ENCODE measurements around the gene COPG1. TPM values are rescaled to one million over a fixed set of nuclear protein-coding genes. Genes with fewer than 3 reads are reported as not detected.

Gene COPG1
- total RNA-seq, 4 donors from 2014 or later, result 77.1 to 95.3 (median 88.6) TPM

- peaks cover 15% of the 10 kb centered on the region for H3K36me3 ChIP-seq
- DNase-seq (ENCODE audit: low spot score in 2 of 2), result no peak
- no peaks in the 10 kb centered on the region for H3K9me3 ChIP-seq
- H3K27me3 ChIP-seq, result no peaks in the 10 kb centered on the region
- WGBS, result 80% methylated on average over 2 of the region's 2 CpGs
- TF ChIP-seq EP300 (IDR thresholded peaks at IDR 0.05), result no peak
- no peak for TF ChIP-seq CTCF (IDR thresholded peaks at IDR 0.05)
- TF ChIP-seq POLR2AphosphoS5 (IDR thresholded peaks at IDR 0.05), result no peak
- no peak for TF ChIP-seq POLR2A (IDR thresholded peaks at IDR 0.05)
- no peak overlapping the region for H3K27ac ChIP-seq
- no peaks in the 10 kb centered on the region for H3K4me1 ChIP-seq
- H3K4me3 ChIP-seq, result no peak overlapping the region
These were observed 36.7 kb downstream of the COPG1 start for GRCh38 chr3:129286081-129286480.

- Histone ChIP-seq H3K4me3 (no peak overlapping the region), H3K36me3 (peaks cover 38% of the 10 kb centered on the region), H3K4me1 (no peaks in the 10 kb centered on the region), H3K27ac (no peak overlapping the region), H3K27me3 (no peaks in the 10 kb centered on the region), H3K9me3 (no peaks in the 10 kb centered on the region)
- peak in 1 of 2 donors; percentile 40 for DNase-seq (ENCODE audit: low spot score in 2 of 2)
- TF ChIP-seq CTCF (IDR thresholded peaks at IDR 0.05) (no peak), POLR2A (IDR thresholded peaks at IDR 0.05) (no peak), POLR2AphosphoS5 (IDR thresholded peaks at IDR 0.05) (no peak), EP300 (IDR thresholded peaks at IDR 0.05) (no peak)
- 79% methylated on average over 3 of the region's 3 CpGs for WGBS
These were observed 39.0 kb downstream of the COPG1 start for GRCh38 chr3:129288446-129288845.

GRCh38 chr3:129289201-129289921 is 40.0 kb downstream of the COPG1 start:
- no peaks in the 10 kb centered on the region for H3K4me1 ChIP-seq
- WGBS, result 68% methylated on average over 6 of the region's 6 CpGs
- H3K9me3 ChIP-seq, result no peaks in the 10 kb centered on the region
- H3K27me3 ChIP-seq, result no peaks in the 10 kb centered on the region
- H3K27ac ChIP-seq, result no peak overlapping the region
- H3K36me3 ChIP-seq, result peaks cover 46% of the 10 kb centered on the region
- TF ChIP-seq POLR2AphosphoS5 (IDR thresholded peaks at IDR 0.05), result no peak
- no peak for TF ChIP-seq POLR2A (IDR thresholded peaks at IDR 0.05)
- TF ChIP-seq CTCF (IDR thresholded peaks at IDR 0.05), result no peak
- no peak for TF ChIP-seq EP300 (IDR thresholded peaks at IDR 0.05)
- peak in 1 of 2 donors; percentile 22 for DNase-seq (ENCODE audit: low spot score in 2 of 2)
- no peak overlapping the region for H3K4me3 ChIP-seq

GRCh38 chr3:129291236-129291886 is 42.0 kb downstream of the COPG1 start:
- H3K9me3 ChIP-seq, result no peaks in the 10 kb centered on the region
- peaks cover 61% of the 10 kb centered on the region for H3K36me3 ChIP-seq
- DNase-seq (ENCODE audit: low spot score in 2 of 2), result peak in 1 of 2 donors; percentile 25
- 38% methylated on average over 4 of the region's 4 CpGs for WGBS
- no peak for TF ChIP-seq POLR2A (IDR thresholded peaks at IDR 0.05)
- no peak for TF ChIP-seq EP300 (IDR thresholded peaks at IDR 0.05)
- TF ChIP-seq CTCF (IDR thresholded peaks at IDR 0.05), result no peak
- TF ChIP-seq POLR2AphosphoS5 (IDR thresholded peaks at IDR 0.05), result no peak
- H3K27me3 ChIP-seq, result no peaks in the 10 kb centered on the region
- no peaks in the 10 kb centered on the region for H3K4me1 ChIP-seq
- H3K27ac ChIP-seq, result no peak overlapping the region
- no peak overlapping the region for H3K4me3 ChIP-seq

GRCh38 chr3:129295286-129295685 is 45.9 kb downstream of the COPG1 start:
- Histone ChIP-seq H3K36me3 (peaks cover 88% of the 10 kb centered on the region), H3K4me1 (no peaks in the 10 kb centered on the region), H3K9me3 (no peaks in the 10 kb centered on the region), H3K27ac (no peak overlapping the region), H3K4me3 (no peak overlapping the region), H3K27me3 (no peaks in the 10 kb centered on the region)
- 91% methylated on average over 5 of the region's 5 CpGs for WGBS
- DNase-seq (ENCODE audit: low spot score in 2 of 2), result no peak
- TF ChIP-seq EP300 (IDR thresholded peaks at IDR 0.05), result no peak
- TF ChIP-seq POLR2AphosphoS5 (IDR thresholded peaks at IDR 0.05), result no peak
- TF ChIP-seq POLR2A (IDR thresholded peaks at IDR 0.05), result no peak
- TF ChIP-seq CTCF (IDR thresholded peaks at IDR 0.05), result no peak
